Measurements from ENCODE around the gene SORCS2. TPM values are rescaled to one million over a fixed set of nuclear protein-coding genes. Genes with fewer than 3 reads are reported as not detected.

SORCS2 gene
- total RNA-seq, 2 donors from 2014 or later = 0.54 to 0.74 TPM

GRCh38 chr4:7686070-7686870, 493.9 kb downstream of the SORCS2 start:
- H3K4me3 ChIP-seq = no peak overlapping the region
- no peaks in the 10 kb centered on the region for H3K27me3 ChIP-seq
- H3K36me3 ChIP-seq = no peaks in the 10 kb centered on the region
- no peaks in the 10 kb centered on the region for H3K9me3 ChIP-seq
- DNase-seq = no peak
- intact Hi-C loops (cut with DNase I) = no loop called here
- no peak overlapping the region for H3K9ac ChIP-seq (ENCODE audit: low read depth in 2 of 2, low read length in 2 of 2)
- no peak overlapping the region for H3K27ac ChIP-seq
- no peak for TF ChIP-seq CTCF (IDR thresholded peaks at IDR 0.05)
- H3K4me1 ChIP-seq = no peaks in the 10 kb centered on the region

- no peak for TF ChIP-seq CTCF (IDR thresholded peaks at IDR 0.05)
- no peak for DNase-seq
Observed at GRCh38 chr4:7687006-7687405, 494.7 kb downstream of the SORCS2 start.

GRCh38 chr4:7687796-7688195, 495.5 kb downstream of the SORCS2 start:
- DNase-seq = no peak
- H3K9ac ChIP-seq (ENCODE audit: low read depth in 2 of 2, low read length in 2 of 2) = no peak overlapping the region
- no peaks in the 10 kb centered on the region for H3K36me3 ChIP-seq
- H3K9me3 ChIP-seq = no peaks in the 10 kb centered on the region
- no peak overlapping the region for H3K4me3 ChIP-seq
- no peak overlapping the region for H3K27ac ChIP-seq
- no peaks in the 10 kb centered on the region for H3K4me1 ChIP-seq
- intact Hi-C loops (cut with DNase I) = no loop called here
- H3K27me3 ChIP-seq = no peaks in the 10 kb centered on the region
- TF ChIP-seq CTCF (IDR thresholded peaks at IDR 0.05) = no peak

More at GRCh38 chr4:7687006-7687405, 494.7 kb downstream of the SORCS2 start:
- Histone ChIP-seq H3K9ac (ENCODE audit: low read depth in 2 of 2, low read length in 2 of 2) (no peak overlapping the region), H3K4me3 (no peak overlapping the region), H3K4me1 (no peaks in the 10 kb centered on the region), H3K27ac (no peak overlapping the region), H3K9me3 (no peaks in the 10 kb centered on the region), H3K27me3 (no peaks in the 10 kb centered on the region), H3K36me3 (no peaks in the 10 kb centered on the region)
- intact Hi-C loops (cut with DNase I) = no loop called here

- no peak overlapping the region for H3K9ac ChIP-seq (ENCODE audit: low read depth in 2 of 2, low read length in 2 of 2)
- TF ChIP-seq CTCF (IDR thresholded peaks at IDR 0.05) = no peak
- H3K27me3 ChIP-seq = no peaks in the 10 kb centered on the region
- no peak for DNase-seq
- no peaks in the 10 kb centered on the region for H3K36me3 ChIP-seq
- H3K4me3 ChIP-seq = no peak overlapping the region
- H3K4me1 ChIP-seq = no peaks in the 10 kb centered on the region
- H3K9me3 ChIP-seq = no peaks in the 10 kb centered on the region
- no peak overlapping the region for H3K27ac ChIP-seq
- intact Hi-C loops (cut with DNase I) = no loop called here
Observed at GRCh38 chr4:7689773-7690693, 497.7 kb downstream of the SORCS2 start.

GRCh38 chr4:7691061-7691460, 498.7 kb downstream of the SORCS2 start:
- Histone ChIP-seq H3K9ac (ENCODE audit: low read depth in 2 of 2, low read length in 2 of 2) (no peak overlapping the region), H3K27me3 (no peaks in the 10 kb centered on the region), H3K36me3 (no peaks in the 10 kb centered on the region), H3K27ac (no peak overlapping the region), H3K4me3 (no peak overlapping the region), H3K9me3 (no peaks in the 10 kb centered on the region), H3K4me1 (no peaks in the 10 kb centered on the region)
- no peak for DNase-seq
- no peak for TF ChIP-seq CTCF (IDR thresholded peaks at IDR 0.05)
- intact Hi-C loops (cut with DNase I) = no loop called here
